ENCODE results near the gene OCA2. TPM values are rescaled to one million over a fixed set of nuclear protein-coding genes. Genes with fewer than 3 reads are reported as not detected.

Gene OCA2
- polyA plus RNA-seq, 1 donor (not counting 4 experiments of a cell fraction or from before 2014, with no cell fraction given): 0.05 TPM

DNA sequence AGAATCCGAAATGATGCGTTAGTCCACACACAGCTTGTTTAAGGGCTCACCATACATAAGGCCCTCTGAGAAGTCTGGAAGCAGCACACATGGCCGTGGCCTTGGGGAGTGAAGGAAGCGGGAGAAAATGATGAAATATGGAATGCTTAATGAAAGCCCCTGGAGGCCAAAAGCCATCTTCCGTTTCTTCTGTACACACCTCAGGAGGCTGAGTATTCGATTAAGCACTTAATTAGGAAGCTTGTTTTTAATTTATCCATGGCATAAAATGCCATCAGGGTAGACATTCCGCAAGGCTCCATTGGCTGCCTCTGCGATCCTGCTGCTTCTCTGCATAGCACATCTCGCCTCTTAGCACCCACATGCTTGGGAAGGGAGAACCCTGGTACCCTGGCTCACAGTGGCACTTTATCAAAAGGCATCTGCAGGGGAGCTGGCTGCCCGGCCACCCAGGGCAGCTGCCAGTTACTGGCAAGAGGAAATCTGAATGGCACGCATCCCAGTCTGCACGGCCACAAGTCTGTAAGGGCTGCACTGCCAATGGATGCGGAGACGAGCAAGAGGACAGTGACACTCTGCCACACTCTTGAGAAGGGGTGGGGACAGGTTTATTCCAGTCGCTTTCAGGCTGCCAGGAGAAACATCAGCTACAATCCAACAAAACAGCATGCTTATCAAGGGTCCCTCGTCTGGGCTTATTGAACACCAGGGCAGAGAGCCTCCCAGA is 356.2 kb downstream of the OCA2 start:
- Histone ChIP-seq H3K4me1 (ENCODE audit: control insufficient read depth, extremely low read depth, insufficient read depth, low read length) (no peaks in the 10 kb centered on the region), H3K4me3 (ENCODE audit: control insufficient read depth in 2 of 3, extremely low read depth in 1 of 3, insufficient read depth in 2 of 3, low read depth in 1 of 3, low read length in 3 of 3) (no peak overlapping the region), H3K9me3 (ENCODE audit: control insufficient read depth, low read depth, low read length) (no peaks in the 10 kb centered on the region), H3K36me3 (ENCODE audit: control insufficient read depth in 2 of 2, extremely low read depth in 1 of 2, insufficient read depth in 2 of 2, low read length in 2 of 2) (no peaks in the 10 kb centered on the region), H3K27ac (ENCODE audit: control insufficient read depth, insufficient read depth, low read length) (no peak overlapping the region), H2AFZ (ENCODE audit: control insufficient read depth, low read length) (no peak overlapping the region), H3K9me1 (ENCODE audit: control insufficient read depth, extremely low read depth, insufficient read depth, low read length) (no peaks in the 10 kb centered on the region), H4K20me1 (ENCODE audit: control insufficient read depth, extremely low read depth, insufficient read depth, low read length) (no peaks in the 10 kb centered on the region), H3K79me2 (ENCODE audit: control insufficient read depth, insufficient read depth, low read length) (no peaks in the 10 kb centered on the region), H3K27me3 (ENCODE audit: control insufficient read depth, extremely low read depth, insufficient read depth, low read length) (no peaks in the 10 kb centered on the region), H3K9ac (ENCODE audit: control insufficient read depth, extremely low read depth, insufficient read depth, low read length) (no peak overlapping the region), H3K4me2 (ENCODE audit: control insufficient read depth, extremely low read depth, insufficient read depth, low read depth, low read length) (no peak overlapping the region)
- dilution Hi-C loops (cut with MboI; ENCODE audit: extremely low pct_ligation_motif_present, low sequenced_read_pairs): no loop called here
- DNase-seq (ENCODE audit: low read depth, low spot score) (no peak), FAIRE-seq (no peak)
- TF ChIP-seq, protein P1, sequence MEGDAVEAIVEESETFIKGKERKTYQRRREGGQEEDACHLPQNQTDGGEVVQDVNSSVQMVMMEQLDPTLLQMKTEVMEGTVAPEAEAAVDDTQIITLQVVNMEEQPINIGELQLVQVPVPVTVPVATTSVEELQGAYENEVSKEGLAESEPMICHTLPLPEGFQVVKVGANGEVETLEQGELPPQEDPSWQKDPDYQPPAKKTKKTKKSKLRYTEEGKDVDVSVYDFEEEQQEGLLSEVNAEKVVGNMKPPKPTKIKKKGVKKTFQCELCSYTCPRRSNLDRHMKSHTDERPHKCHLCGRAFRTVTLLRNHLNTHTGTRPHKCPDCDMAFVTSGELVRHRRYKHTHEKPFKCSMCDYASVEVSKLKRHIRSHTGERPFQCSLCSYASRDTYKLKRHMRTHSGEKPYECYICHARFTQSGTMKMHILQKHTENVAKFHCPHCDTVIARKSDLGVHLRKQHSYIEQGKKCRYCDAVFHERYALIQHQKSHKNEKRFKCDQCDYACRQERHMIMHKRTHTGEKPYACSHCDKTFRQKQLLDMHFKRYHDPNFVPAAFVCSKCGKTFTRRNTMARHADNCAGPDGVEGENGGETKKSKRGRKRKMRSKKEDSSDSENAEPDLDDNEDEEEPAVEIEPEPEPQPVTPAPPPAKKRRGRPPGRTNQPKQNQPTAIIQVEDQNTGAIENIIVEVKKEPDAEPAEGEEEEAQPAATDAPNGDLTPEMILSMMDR (optimal IDR thresholded peaks at IDR 0.05 in 1 of 3, IDR thresholded peaks at IDR 0.05 in 1 of 3, conservative IDR thresholded peaks at IDR 0.05 in 1 of 3; ENCODE audit: extremely low read depth in 1 of 3, insufficient read depth in 2 of 3, low read length in 3 of 3): no peak
- no peak for TF ChIP-seq EZH2 (IDR thresholded peaks at IDR 0.05; ENCODE audit: low read length)

DNA sequence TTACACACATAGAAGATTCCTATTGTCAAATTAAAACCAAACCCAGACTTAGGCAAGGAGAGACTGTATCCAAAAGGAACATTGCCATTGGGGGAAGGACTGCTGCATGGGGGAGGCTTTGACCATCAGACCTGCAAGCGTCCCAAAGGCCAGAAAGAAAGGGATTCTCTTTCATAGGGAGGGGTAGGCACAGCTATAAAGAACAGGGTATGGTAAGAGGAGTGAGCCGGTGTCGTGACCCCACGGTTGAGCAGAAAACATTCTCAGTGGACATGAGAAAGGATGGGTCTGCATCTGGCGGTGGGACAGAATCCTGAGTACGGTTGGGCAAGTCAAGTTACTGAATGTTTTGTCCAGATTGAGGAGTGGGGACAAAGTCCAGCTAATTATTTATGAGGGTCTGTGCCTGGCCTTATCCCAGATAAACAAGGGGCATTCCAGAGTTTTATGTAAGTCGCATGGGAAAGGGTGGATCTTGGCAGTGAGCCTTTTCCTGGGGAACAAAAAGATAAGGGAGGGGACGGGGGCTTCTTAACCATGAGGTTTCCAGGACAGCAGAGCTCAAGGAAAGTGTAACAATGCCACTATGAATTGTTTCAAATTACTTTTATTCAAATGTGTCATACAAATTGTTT is 357.8 kb downstream of the OCA2 start:
- TF ChIP-seq, protein P1 (optimal IDR thresholded peaks at IDR 0.05 in 1 of 3, IDR thresholded peaks at IDR 0.05 in 1 of 3, conservative IDR thresholded peaks at IDR 0.05 in 1 of 3; ENCODE audit: extremely low read depth in 1 of 3, insufficient read depth in 2 of 3, low read length in 3 of 3): no peak
- no peak for TF ChIP-seq EZH2 (IDR thresholded peaks at IDR 0.05; ENCODE audit: low read length)
- Histone ChIP-seq H3K9me1 (ENCODE audit: control insufficient read depth, extremely low read depth, insufficient read depth, low read length) (no peaks in the 10 kb centered on the region), H3K9me3 (ENCODE audit: control insufficient read depth, low read depth, low read length) (no peaks in the 10 kb centered on the region), H3K27ac (ENCODE audit: control insufficient read depth, insufficient read depth, low read length) (no peak overlapping the region), H4K20me1 (ENCODE audit: control insufficient read depth, extremely low read depth, insufficient read depth, low read length) (no peaks in the 10 kb centered on the region), H3K4me2 (ENCODE audit: control insufficient read depth, extremely low read depth, insufficient read depth, low read depth, low read length) (no peak overlapping the region), H3K4me3 (ENCODE audit: control insufficient read depth in 2 of 3, extremely low read depth in 1 of 3, insufficient read depth in 2 of 3, low read depth in 1 of 3, low read length in 3 of 3) (no peak overlapping the region), H3K79me2 (ENCODE audit: control insufficient read depth, insufficient read depth, low read length) (no peaks in the 10 kb centered on the region), H3K27me3 (ENCODE audit: control insufficient read depth, extremely low read depth, insufficient read depth, low read length) (no peaks in the 10 kb centered on the region), H3K4me1 (ENCODE audit: control insufficient read depth, extremely low read depth, insufficient read depth, low read length) (no peaks in the 10 kb centered on the region), H3K9ac (ENCODE audit: control insufficient read depth, extremely low read depth, insufficient read depth, low read length) (no peak overlapping the region), H2AFZ (ENCODE audit: control insufficient read depth, low read length) (no peak overlapping the region), H3K36me3 (ENCODE audit: control insufficient read depth in 2 of 2, extremely low read depth in 1 of 2, insufficient read depth in 2 of 2, low read length in 2 of 2) (no peaks in the 10 kb centered on the region)
- dilution Hi-C loops (cut with MboI; ENCODE audit: extremely low pct_ligation_motif_present, low sequenced_read_pairs): no loop called here
- FAIRE-seq (no peak), DNase-seq (ENCODE audit: low read depth, low spot score) (no peak)
